GM18873 (cell line): ENCODE data around the gene B9D1.

ENCODE experiments used
- ATAC-seq: cut with Tn5 transposase; IDR thresholded peaks from one replicate; pipeline ENCODE4 v1.9.1; 2021; ENCODE audit warnings: mild to moderate bottlenecking, moderate library complexity, moderate number of reproducible peaks; ENCODE audit not compliant: unreplicated experiment, low FRiP score

The B9D1 gene

DNA sequence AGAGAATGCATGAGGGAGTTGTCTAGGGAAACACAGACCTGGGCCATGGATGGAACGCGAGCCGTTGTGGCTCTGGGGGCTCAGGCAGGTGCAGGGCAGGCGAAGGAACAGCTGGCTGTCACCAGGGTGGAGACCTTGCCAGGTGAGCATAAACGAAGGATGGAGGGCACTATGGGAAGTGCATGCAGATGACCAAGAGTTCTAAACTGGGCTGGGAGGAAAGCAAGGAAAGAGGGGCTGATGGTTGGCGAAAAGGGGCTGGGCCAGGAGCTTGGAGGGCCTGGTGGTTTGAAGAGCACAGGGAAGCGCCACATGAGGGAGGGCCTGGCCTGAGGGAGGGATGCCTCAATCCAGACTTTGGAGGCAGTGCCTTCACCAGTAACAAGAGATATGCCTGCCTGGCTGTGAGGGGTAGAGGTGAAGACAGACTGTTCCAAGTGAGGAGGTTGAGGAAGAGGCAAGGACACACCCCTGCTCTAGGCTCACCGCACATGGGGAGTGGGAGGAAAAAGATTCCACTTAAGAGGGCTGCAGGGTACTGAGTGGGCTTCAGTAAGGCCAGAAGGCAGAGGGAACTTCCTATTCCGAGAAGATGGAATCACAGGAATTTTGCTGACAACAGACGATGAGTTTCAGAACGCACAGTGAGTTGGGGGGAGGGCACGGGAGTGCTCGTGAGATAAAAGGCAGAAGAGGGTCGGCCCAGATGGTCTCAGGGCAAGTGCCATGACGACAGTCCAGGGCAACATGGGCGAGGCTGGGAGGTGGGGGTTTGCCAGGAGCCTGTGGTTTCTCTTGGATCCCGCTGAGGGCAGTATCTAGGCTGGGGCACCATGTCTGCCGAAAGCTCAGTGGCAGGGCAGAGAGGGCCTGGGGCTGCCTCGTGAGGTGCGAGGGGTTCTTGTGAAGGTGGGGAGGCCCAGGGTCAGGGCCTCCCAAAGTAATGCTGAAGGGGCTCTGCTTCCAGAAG, 20.6 kb downstream of the B9D1 start:
- ATAC-seq = no peak

DNA sequence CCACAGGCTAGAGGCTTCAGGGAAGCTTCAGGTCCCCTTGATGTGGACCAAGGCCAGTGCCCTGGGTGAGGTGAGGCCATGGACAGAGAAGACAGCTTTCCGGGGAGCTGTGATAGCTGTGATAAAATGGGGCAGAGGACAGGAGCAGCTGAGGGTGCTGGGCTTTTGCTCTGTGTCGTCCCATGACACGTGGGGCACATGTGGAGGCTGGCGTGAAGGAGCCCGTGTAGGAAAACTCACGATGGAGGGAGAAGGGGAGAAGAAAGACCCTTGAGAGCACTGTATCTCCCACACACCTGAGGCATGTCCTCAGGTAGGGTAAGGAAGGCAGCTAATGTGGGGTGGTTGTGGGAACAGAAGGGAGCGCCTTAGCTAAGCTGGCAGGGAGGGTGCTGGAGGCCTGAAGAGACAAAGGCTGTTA, 21.3 kb downstream of the B9D1 start:
- no peak for ATAC-seq

DNA sequence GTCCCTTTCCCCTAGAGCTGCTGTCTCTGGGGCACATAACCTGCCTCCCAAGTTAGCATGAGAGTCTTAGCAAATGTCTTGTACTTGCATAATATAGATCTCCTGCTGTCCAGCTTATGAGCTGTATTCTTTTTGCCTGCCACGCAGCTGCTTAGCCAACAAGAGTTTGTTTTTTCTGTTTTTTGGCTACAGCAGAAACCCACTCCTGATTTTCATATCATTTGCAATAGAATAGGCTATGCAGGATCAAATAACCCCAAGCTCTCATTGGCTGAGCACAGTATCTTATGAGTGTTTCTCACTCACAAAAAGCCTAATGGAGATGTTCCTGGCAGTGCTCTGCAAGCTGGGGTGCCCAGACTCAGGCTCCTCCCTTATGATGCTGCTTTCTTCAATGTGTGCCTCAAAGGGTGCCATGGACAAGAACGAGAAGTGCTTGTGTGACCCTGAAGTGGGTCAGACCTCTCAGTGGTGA, 23.1 kb downstream of the B9D1 start:
- no peak for ATAC-seq

DNA sequence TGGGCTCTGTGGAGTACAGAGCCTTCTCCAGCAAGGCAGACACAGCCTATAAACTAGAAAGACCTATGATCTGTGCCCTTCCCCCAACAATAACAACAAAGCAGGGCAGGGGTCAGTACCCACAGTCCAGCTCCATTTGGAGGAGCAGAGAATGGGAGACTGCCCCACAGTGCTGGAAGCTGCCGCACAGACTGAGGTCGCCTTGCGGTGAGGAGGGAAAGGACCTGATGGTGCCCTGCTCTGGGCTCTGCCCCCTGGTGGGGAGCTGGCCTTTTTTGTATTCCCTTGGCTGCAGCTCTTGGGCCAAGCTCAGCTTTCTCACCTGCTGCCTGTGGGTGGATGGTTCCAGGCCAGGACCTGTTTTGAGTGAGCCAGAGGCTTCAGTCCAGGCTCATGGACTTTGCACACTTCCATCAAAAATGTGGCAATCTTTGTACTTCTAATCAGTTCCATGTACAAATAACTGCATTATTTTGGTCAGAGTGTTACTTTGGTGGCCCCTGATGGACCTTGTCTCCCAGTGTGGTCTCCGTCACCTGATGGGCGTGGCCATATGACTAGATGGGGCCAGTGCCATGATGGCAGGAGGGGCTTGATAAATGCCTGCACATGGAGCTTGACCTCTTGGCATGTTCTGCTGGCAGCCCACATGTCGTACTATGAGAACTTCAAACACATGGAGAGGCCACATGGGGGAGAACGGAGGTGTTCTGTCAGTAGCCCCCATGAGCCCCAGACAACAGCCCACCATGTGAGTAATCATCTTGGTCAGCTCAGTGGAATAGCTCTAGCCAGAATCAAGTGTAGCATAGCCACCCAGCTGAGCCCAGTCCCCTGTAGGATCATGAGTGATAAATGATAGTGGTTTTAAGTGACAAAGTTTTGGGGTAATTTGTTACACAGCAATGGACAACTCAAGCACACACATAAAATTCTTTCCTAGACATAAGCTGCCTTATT, 24.2 kb downstream of the B9D1 start:
- ATAC-seq = no peak

DNA sequence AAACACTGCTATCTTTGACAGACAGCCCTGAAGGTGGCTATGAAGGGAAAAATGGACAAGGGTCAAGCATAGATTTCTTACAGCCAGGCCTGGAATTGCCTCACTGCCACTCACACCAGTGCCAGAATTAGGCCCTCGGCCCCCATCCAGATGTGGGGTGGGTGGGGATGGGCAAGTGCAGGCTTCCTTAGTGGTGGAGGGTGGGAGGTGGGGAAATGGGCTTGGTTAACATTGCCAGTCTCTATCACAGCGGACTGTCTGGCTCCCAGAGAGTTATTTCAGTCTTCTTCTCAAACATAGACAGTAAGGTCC, 24.9 kb downstream of the B9D1 start:
- ATAC-seq = no peak

DNA sequence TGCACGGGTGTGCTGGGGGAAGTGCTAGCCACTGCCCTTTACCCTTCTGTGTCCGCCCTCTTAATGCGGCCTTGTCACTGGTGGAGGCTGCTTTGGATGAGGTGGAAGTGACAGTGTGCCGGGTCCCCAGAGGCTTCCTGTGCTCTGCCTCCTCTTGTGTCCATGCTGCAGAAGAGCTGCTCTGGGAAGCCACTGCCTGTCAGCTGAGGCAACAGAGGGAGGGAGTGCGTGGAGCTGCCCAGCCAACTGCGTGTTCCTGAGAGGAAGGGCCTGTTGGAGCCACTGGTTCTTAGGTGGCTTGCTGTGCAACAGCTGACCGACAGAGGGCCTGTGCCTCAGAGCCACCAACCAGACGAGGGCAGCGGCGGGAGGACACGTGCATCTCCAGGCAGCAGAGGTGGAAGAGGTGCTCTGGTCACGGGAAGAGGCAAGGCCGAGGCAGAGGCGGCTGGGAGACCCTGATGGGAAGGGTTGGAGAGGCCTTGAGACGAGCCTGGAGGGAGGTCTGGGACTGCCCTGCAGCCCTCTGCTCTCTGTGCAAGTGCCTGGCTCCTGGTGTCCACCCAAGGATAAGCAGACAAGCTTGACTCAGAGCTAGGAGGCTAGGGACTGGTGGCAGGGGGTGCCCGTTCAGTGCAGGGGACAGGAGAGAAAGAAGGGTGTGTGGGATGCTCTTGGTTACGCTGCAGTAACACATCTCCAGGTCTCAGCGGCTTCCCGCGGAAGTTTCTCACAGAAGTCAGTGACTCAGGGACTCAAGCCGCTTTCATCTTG, 25.4 kb downstream of the B9D1 start:
- no peak for ATAC-seq

DNA sequence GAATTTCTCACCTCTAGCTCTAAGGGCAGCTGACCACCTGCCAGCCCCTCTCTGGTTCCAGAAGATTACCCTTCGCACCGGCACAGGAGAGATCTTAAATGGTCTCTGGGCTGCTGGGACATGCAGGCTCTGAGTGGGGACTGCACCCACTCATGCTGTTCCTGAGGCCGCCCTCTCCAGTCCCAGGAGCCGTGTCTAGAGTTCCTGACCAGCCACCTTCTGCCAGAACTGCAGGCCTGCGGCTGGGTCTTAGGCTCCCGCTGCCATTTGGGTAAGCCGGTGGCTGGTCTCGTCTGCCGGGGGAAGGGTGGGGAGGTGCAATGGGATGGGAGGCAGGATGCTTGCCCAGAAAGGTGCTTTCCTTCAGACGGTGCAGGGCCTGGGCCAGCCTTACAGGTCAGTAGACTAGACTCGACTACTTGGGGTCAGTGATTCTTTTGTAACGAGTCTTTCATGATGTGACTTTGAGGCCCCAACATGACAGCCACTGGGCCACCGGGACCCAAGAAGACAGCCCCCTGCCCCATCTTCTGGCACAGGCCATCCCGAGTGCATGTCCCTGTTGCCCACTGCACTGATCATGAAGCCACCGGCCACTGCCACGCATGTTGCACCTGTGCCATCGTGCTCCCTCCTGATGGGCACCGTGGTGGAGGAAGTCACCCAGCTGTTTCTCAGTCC, 26.4 kb downstream of the B9D1 start:
- ATAC-seq = no peak

DNA sequence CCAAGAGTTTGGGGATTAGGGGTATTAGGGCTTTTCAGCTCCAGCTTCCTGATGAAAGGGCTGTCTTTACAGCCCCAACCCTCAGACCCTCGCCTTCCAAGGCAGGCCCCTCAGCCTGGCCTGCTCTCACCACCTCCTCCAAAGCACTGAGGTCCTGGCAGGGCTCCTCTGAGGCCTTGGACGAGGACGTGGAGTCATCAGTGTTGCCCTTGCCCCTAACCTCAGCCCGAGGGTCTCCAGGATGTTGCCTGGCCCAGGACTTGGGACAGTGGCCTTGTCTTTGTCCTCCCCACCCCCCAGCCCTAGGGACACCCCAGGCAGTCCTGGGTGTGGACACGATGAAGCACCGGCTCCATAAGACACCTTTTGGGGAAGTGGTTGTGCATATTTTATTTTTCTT, 28.2 kb downstream of the B9D1 start:
- no peak for ATAC-seq

DNA sequence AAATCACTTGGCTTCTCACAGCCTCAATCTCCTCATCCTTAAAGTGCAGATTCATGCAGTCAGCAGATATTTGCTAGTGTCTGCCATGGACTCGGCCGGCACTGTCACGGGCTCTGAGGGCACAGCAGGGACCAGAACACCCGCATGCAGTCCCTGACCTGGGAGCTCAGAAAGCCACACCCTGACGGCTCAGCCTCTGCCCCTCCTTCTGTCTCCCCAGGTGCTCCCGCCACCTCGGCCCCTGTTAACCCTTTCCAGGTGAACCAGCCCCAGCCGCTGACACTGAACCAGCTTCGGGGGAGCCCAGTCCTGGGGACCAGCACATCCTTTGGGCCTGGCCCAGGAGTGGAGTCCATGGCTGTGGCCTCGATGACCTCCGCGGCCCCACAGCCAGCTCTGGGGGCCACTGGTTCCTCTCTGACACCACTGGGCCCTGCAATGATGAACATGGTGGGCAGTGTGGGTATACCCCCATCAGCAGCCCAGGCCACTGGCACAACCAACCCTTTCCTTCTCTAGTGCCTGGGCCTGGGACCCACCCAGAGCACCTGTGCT, 28.7 kb downstream of the B9D1 start:
- no peak for ATAC-seq

DNA sequence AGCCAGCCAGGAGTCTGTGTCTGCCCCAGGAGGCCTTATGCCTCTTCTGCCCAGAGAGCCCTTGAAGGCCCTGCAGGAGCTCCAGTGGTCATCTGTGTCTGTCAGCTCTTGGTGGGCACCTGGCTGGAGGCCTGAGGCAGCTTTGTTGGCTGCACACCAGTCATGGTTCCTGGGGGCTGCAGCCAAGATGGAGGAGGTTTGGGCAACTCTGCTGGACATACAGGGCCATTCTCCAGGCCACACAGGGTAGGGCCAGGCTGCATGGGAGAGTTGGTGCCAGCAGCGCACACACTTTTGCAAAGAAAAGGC, 29.4 kb downstream of the B9D1 start:
- no peak for ATAC-seq

DNA sequence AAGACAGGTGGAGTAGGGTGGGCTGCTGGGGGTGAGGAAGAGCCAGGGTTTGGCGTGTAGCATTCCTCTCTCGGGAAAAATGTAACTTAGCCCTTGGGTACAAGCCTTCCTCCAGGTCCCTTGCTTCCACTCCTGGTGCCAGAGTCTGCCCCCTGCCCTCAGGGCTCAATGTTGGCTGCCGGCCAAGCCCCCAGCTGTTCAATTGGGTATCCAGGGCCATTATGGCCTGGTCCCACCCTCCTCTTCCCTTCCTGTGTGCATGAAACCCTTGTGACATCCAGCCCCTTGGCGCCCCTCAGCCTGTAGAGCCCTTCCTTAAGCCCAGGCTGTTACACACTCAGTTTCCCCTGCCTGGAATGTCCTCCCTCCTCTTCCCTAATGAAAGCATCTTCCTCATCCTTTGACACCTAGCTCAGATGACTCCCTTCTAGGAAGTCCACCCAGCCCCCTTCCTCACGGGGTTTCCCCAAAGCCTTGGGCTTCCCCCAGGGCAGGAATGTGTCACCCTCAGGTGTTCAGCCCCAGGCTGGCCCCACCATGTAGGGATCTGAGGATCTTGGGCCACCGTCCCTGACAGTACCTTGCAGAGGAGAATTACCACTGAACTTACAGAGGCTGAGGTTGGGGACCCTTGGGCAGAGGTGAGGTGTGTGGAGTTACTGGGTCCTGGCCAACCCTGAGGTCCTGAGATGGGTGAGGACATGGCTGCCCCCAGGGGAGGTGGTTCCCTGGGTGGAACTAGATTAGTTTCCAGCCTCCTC, 30.0 kb downstream of the B9D1 start:
- ATAC-seq = no peak

DNA sequence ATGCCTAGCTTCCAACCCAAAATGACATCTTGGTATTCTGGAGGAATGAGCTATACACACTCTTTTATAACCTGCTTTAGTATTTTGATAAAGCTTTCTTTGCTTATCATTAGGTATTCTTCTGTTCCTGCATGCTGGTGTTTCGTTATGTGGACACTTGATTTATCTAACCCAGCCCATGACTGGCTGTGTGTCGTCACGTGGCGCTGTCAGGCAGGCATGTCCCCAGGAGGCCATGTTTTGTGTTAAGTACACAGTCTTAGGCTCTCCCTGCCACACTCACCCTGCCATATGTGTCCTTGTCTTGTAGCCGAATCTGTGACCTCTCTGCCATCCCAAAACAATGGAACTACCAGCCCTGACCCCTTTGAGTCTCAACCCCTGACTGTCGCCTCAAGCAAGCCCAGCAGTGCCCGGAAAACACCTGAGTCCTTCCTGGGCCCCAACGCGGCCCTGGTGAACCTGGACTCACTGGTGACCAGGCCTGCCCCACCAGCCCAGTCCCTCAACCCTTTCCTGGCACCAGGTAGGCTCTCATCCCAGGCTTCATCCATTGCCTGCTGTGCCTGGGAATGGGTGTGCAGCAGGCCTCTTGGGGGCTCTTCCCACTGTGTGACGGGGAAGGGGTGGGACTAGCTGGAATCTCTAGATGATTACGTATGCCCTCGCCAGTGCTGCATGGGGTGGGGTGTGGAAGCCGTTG, 30.8 kb downstream of the B9D1 start:
- no peak for ATAC-seq

DNA sequence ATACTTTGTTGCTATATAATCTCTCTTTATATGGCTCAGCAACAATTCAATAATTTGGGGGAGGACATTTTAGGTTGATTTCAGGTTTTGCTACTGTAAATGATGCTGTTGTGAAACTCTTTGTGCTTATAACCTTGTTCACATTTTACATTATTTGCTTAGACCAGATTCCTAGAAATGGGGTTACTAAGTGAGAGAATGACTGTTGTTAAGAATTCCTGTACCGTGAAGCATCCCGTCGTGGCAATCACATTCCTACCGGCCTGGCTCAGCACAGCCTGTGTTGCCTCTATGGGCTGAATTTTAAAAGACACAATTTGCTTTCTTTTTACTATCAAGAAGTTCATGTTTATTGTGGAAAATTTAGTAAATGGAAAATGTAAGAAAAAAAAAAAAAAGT, 31.4 kb downstream of the B9D1 start:
- no peak for ATAC-seq

DNA sequence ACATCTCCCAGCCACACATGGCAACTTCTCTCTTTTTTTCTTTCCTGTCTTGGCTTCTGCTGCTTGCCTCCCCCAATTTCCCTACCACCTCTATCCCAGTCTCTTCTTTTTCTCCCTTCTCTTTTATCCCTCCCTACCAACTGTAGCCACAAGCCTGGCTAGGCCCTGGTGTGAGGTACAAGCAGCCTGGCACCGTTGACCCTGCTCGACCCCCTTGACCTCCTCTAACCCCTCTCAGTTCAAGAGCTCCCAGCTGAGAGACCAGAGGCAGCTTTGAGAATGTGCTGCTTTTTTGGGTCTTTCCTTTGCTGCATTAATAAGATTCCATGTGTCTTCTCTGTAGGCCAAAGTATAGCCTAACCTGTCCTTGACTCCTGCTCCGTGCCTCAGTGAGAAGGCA, 32.3 kb downstream of the B9D1 start:
- no peak for ATAC-seq

DNA sequence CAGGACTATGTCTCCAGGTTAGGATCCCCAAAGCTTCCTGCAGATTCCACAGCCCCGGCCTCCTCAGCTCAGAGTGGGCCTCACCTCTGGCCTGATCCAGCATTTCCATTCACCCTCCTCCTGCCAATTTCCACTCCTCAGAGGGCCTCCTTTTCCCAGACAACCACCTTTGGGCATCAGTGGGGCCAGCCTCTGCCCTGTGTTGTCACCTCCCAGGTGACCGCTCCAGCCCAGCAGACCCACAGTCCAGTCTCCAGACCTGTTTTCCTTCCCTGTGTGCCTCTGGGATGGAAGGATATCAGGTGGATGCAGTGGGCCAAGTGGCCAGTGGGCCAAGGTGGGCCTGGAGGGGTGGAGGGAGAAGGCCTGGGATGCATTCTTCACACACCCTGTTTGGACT, 32.7 kb downstream of the B9D1 start:
- no peak for ATAC-seq

DNA sequence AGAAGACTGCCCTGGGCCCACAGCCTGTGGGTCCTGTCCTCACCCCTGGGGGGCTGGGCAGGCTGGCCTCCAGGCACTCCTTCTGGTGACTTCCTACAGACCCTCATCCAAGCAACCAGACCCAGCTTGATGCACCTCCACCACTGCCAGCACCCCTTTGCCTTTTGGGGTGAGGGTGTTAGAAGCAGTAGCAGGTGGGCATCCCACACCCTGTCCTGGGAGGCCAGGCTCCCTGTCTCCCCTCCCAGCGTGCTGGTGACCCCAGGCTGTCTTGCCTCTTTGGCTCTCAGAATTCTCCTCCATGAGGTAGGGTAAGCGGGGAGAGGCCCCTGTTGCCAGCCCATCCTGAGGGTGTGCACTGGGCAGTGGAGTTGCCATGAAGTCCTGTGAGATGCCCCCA, 33.4 kb downstream of the B9D1 start:
- ATAC-seq = no peak

DNA sequence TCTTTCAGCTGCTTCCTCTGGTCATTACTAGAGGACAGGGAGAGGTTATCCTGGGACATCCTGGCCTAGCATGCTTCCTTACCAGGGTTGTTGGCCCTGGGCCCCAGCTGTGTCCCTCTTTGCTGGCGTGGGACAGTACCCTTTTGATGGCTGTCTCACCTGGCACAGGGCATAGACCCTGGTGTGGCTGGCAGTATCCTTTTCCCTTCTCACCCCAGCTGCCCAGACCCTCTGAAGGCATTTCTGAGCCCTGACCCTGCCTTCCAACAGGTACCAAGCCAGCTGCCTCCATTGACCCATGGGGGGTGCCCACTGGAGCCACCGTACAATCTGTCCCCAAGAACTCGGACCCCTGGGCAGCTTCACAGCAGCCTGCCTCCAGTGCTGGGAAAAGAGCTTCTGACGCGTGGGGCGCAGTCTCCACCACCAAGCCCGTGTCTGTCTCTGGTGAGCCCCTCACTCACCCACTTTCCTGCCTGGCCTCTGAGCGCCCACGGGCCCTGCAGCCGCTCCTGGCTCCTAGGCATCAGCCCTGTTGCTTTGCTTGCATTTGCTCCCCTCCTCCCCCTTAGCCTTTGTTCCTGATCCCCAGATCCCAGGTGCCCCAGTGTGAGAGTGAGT, 34.0 kb downstream of the B9D1 start:
- ATAC-seq = no peak
